HL-60/S4 treated with retinoic acid at 250 ng/mL for 4 days and 3 days (cell line): ENCODE data around the gene SDK2.

Experiments
- in situ Hi-C: fragments of 300-500 bp; cut with MboI; formaldehyde crosslinking; loops from 2 replicates; pipeline ENCODE4 v1.7.0; 2022; ENCODE audit warnings: low sequenced_read_pairs

Gene SDK2

GRCh38 chr17:73634629-73635028, 9.6 kb downstream of the SDK2 start:
- in situ Hi-C loops = no loop called here

GRCh38 chr17:73633736-73634135, 10.5 kb downstream of the SDK2 start:
- in situ Hi-C loops = no loop called here

- in situ Hi-C loops = no loop called here
These were observed 11.7 kb downstream of the SDK2 start for GRCh38 chr17:73632513-73632912.

GRCh38 chr17:73630965-73631595, 13.2 kb downstream of the SDK2 start:
- in situ Hi-C loops = no loop called here

GRCh38 chr17:73630531-73630930, 13.7 kb downstream of the SDK2 start:
- in situ Hi-C loops = no loop called here

- in situ Hi-C loops = no loop called here
These were observed 15.3 kb downstream of the SDK2 start for GRCh38 chr17:73628642-73629552.

- in situ Hi-C loops = no loop called here
These were observed 18.1 kb downstream of the SDK2 start for GRCh38 chr17:73625991-73626673.

- in situ Hi-C loops = no loop called here
These were observed 19.2 kb downstream of the SDK2 start for GRCh38 chr17:73625006-73625405.

- in situ Hi-C loops = no loop called here
These were observed 19.7 kb downstream of the SDK2 start for GRCh38 chr17:73624496-73624988.

- in situ Hi-C loops = no loop called here
These were observed 20.4 kb downstream of the SDK2 start for GRCh38 chr17:73623818-73624217.

- in situ Hi-C loops = no loop called here
These were observed 21.0 kb downstream of the SDK2 start for GRCh38 chr17:73623247-73623646.

- in situ Hi-C loops = no loop called here
These were observed 21.9 kb downstream of the SDK2 start for GRCh38 chr17:73622381-73622780.

GRCh38 chr17:73621685-73622084, 22.6 kb downstream of the SDK2 start:
- in situ Hi-C loops = no loop called here

- in situ Hi-C loops = no loop called here
These were observed 23.8 kb downstream of the SDK2 start for GRCh38 chr17:73620414-73620813.

GRCh38 chr17:73617501-73617900, 26.7 kb downstream of the SDK2 start:
- in situ Hi-C loops = no loop called here

GRCh38 chr17:73616873-73617404, 27.3 kb downstream of the SDK2 start:
- in situ Hi-C loops = no loop called here

- in situ Hi-C loops = no loop called here
These were observed 27.9 kb downstream of the SDK2 start for GRCh38 chr17:73616120-73616872.

GRCh38 chr17:73614256-73614655, 30.0 kb downstream of the SDK2 start:
- in situ Hi-C loops = no loop called here

GRCh38 chr17:73613271-73614233, 30.7 kb downstream of the SDK2 start:
- in situ Hi-C loops = no loop called here
